Body of pancreas (tissue), 4 donors: ENCODE results near the gene FAM50A.

ENCODE experiments used
- POLR2A ChIP-seq, 3 donors: fragments of 450-650 bp; IDR thresholded peaks; one replicate each; pipeline ENCODE4 v1.6.1; 2016; ENCODE audit warnings: antibody characterized with exemption in 3 of 3, mild to moderate bottlenecking in 2 of 3
- TF ChIP-seq, protein P1 (sequence below), 7 experiments: fragments of 450-650 bp in 4 of 7; fragments of 200-600 bp in 3 of 7; sonication (generic) in 3 of 7; IDR thresholded peaks; one replicate each; pipeline ENCODE4 v1.5.1; 2016 to 2019; ENCODE audit warnings: antibody characterized with exemption in 7 of 7

DNA sequence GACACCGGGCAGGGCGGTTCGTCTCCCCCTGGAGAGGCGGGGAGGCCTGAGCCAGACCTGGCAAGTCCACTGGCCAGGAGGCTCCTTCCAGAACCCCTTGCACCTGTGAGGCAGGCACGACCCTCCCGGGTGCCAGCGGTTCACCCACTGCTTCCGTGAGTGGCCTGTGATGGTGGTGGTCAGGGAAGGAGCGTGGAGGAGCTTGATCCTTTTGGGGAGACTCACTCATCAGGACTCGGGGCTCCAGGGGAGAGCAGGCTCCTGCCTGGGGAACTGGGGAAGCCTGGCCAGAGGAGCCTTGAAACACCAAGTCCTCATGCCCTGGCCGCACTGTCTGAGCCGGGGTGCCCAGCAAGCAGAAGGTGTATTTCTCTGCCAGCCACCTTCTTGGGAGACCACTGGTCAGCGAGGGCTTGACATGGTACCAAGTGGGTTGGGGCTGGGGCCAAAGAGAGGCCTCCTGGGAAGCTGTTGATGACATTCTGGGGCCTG is 860 bp downstream of the FAM50A start:
- TF ChIP-seq, protein P1, sequence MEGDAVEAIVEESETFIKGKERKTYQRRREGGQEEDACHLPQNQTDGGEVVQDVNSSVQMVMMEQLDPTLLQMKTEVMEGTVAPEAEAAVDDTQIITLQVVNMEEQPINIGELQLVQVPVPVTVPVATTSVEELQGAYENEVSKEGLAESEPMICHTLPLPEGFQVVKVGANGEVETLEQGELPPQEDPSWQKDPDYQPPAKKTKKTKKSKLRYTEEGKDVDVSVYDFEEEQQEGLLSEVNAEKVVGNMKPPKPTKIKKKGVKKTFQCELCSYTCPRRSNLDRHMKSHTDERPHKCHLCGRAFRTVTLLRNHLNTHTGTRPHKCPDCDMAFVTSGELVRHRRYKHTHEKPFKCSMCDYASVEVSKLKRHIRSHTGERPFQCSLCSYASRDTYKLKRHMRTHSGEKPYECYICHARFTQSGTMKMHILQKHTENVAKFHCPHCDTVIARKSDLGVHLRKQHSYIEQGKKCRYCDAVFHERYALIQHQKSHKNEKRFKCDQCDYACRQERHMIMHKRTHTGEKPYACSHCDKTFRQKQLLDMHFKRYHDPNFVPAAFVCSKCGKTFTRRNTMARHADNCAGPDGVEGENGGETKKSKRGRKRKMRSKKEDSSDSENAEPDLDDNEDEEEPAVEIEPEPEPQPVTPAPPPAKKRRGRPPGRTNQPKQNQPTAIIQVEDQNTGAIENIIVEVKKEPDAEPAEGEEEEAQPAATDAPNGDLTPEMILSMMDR (IDR thresholded peaks at IDR 0.05), result no peak
- no peak for TF ChIP-seq POLR2A (IDR thresholded peaks at IDR 0.05)
